Aorta (tissue), 5 donors: ENCODE results near the gene TP53. TPM values are rescaled to one million over a fixed set of nuclear protein-coding genes. Genes with fewer than 3 reads are reported as not detected.

Source experiments
- ATAC-seq: fragments of 200-7000 bp; cut with Tn5 transposase; one replicate; pipeline ENCODE4 v1.9.1; 2022; ENCODE audit warnings: moderate library complexity; ENCODE audit not compliant: low FRiP score
- DNase-seq, 2 donors: peaks; one replicate each; pipeline ENCODE4 v3.0.0-alpha.2; 2020
- H3K27ac ChIP-seq, 2 donors: one replicate each; pipeline ENCODE4 v1.5.1; 2013; ENCODE audit warnings: low read length in 2 of 2, mild to moderate bottlenecking in 2 of 2, moderate library complexity in 2 of 2, control low read depth in 1 of 2, inconsistent platforms in 1 of 2, low read depth in 1 of 2
- H3K27me3 ChIP-seq, 2 donors: one replicate each; pipeline ENCODE4 v1.6.1; 2013; ENCODE audit warnings: control low read depth in 1 of 2, low read length in 1 of 2, mild to moderate bottlenecking in 1 of 2, moderate library complexity in 1 of 2; ENCODE audit not compliant: insufficient read depth in 2 of 2, control insufficient read depth in 1 of 2
- H3K36me3 ChIP-seq, 2 donors: one replicate each; pipeline ENCODE4 v1.6.1; 2013; ENCODE audit warnings: control low read depth in 1 of 2, low read length in 1 of 2, mild to moderate bottlenecking in 1 of 2; ENCODE audit not compliant: insufficient read depth in 2 of 2, control insufficient read depth in 1 of 2
- H3K4me1 ChIP-seq, 2 donors: one replicate each; pipeline ENCODE4 v1.6.1; 2013; ENCODE audit warnings: low read length in 2 of 2, control low read depth in 1 of 2, mild to moderate bottlenecking in 1 of 2, moderate library complexity in 1 of 2; ENCODE audit not compliant: insufficient read depth in 2 of 2, control insufficient read depth in 1 of 2
- H3K4me3 ChIP-seq, 2 donors: one replicate each; pipeline ENCODE4 v1.5.1; 2013; ENCODE audit warnings: low read length in 2 of 2, control low read depth in 1 of 2, mild to moderate bottlenecking in 1 of 2
- H3K9me3 ChIP-seq: one replicate; pipeline ENCODE4 v1.6.1; 2013; ENCODE audit warnings: mild to moderate bottlenecking, low read length; ENCODE audit not compliant: control insufficient read depth
- WGBS, 2 donors: extraction: QIAGEN DNeasy Blood & Tissue Kit; methylation state at CpG; one replicate each; pipeline ENCODE4 v1.1.7; 2013; 5-methylcytosine and 5-hydroxymethylcytosine counted together
- intact Hi-C, 2 donors: fragments of 100-400 bp; cut with DNase I; formaldehyde crosslinking; loops; one replicate each; pipeline versions ENCODE4 v1.14.2 to v1.15.0; 2022
- polyA plus RNA-seq, 2 donors: library from polyadenylated mRNA; stranded (reverse); fragments of 200-250 nt; gene quantifications; one replicate each; pipeline ENCODE4 v1.2.3, GENCODE V29; 2013
- total RNA-seq, 2 donors: library from RNA; stranded (reverse); fragmentation: NEBNext Ultra II Directional; extraction: Animal tissue kit (Norgen Biotek cat#: 25700); gene quantifications; one replicate each; pipeline ENCODE4 v1.2.1, GENCODE V29; 2021
- donor health status: healthy with polysubstance abuse.
- donor health status: Bipolar disorder and iron deficiency.
- donor health status: DM: no; HTN: no; CAD: no.
- donor health status: DM: no; HTN: no; CAD: no.
- donor health status: DM: yes; HTN: yes; CAD: no.

Gene TP53
- total and polyA plus RNA-seq, 4 donors = 9.5 to 45.3 (median 18.5) TPM

DNA sequence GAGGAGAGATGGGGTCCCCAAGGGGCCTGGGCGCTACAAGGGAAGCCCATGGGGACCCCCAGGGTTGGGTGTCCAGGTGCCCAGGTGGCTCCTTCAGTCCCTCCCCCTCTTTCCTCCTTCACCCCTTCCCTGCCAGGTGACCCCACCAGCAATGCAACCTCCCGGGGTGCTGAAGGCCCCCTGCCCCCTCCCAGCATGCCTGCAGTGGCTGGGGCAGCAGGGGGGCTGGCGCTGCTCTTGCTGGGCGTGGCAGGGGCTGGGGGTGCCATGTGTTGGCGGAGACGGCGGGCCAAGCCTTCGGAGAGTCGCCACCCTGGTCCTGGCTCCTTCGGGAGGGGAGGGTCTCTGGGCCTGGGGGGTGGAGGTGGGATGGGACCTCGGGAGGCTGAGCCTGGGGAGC lies 21.7 kb upstream of the TP53 start:
- peak in 1 of 2 donors; percentile 67 for DNase-seq
- no peak for ATAC-seq
- H3K27ac ChIP-seq = no peak overlapping the region
- no peak overlapping the region for H3K4me3 ChIP-seq
- no peaks in the 10 kb centered on the region for H3K27me3 ChIP-seq
- WGBS, 2 donors = 82 to 92% methylated on average over 3 to 11 of the region's 11 CpGs
- no peaks in the 10 kb centered on the region for H3K4me1 ChIP-seq
- no peaks in the 10 kb centered on the region for H3K9me3 ChIP-seq
- intact Hi-C loops = no loop called here
- H3K36me3 ChIP-seq = no peaks in the 10 kb centered on the region

DNA sequence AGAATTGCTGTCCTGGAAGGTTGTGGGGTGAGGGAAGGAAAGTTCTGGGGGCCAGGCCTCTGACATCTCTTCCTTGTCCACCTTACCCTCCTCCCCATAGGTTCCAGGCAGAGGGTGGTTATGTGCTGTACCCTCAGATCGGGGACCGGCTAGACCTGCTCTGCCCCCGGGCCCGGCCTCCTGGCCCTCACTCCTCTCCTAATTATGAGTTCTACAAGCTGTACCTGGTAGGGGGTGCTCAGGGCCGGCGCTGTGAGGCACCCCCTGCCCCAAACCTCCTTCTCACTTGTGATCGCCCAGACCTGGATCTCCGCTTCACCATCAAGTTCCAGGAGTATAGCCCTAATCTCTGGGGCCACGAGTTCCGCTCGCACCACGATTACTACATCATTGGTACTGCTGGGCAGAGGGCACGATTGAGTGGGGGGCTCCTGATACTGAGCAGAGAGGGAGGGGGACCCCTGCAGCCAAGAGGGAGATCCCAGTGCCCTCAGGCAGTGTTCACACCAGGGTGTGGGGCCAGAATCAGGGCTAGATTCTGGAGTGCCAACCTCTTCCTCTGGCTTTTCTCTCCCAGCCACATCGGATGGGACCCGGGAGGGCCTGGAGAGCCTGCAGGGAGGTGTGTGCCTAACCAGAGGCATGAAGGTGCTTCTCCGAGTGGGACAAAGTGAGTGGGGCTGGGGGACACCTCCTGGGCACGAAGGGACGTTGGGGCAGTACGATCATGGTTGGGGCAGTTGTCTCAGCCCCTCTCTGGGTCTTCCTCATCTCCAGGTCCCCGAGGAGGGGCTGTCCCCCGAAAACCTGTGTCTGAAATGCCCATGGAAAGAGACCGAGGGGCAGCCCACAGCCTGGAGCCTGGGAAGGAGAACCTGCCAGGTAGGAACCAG lies 20.8 kb upstream of the TP53 start:
- Histone ChIP-seq H3K36me3 (no peaks in the 10 kb centered on the region), H3K4me1 (no peaks in the 10 kb centered on the region), H3K4me3 (no peak overlapping the region), H3K27me3 (no peaks in the 10 kb centered on the region), H3K9me3 (no peaks in the 10 kb centered on the region), H3K27ac (no peak overlapping the region)
- DNase-seq (peak in 1 of 2 donors; percentile 71), ATAC-seq (no peak)
- intact Hi-C loops = no loop called here
- 87% methylated on average over 22 of the region's 22 CpGs for WGBS, 2 donors

DNA sequence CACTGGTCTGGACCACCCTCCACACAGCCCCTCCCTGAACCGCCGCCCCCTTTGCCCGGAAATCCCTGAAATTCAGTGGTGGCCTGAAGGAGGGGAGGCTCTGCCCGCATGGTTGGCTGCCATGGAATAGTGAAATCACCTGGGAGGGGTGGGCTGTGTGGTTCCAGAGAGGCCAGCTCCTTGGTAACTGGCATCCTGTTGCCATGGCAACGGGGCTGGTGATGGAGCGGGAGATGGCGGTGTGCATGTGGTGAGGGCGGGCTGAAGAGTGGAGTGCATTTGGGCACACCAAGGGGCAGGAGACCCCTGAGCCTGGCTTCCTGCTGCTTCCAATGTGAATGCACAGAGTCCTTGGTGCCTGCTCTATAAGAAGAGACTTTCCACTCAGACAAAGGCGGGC lies 20.2 kb upstream of the TP53 start:
- intact Hi-C loops = no loop called here
- Histone ChIP-seq H3K9me3 (no peaks in the 10 kb centered on the region), H3K27me3 (no peaks in the 10 kb centered on the region), H3K36me3 (no peaks in the 10 kb centered on the region), H3K4me1 (no peaks in the 10 kb centered on the region), H3K4me3 (no peak overlapping the region), H3K27ac (no peak overlapping the region)
- peak; percentile 28 to 47 for DNase-seq
- ATAC-seq = no peak
- 84% methylated on average over 9 of the region's 9 CpGs for WGBS, 2 donors

DNA sequence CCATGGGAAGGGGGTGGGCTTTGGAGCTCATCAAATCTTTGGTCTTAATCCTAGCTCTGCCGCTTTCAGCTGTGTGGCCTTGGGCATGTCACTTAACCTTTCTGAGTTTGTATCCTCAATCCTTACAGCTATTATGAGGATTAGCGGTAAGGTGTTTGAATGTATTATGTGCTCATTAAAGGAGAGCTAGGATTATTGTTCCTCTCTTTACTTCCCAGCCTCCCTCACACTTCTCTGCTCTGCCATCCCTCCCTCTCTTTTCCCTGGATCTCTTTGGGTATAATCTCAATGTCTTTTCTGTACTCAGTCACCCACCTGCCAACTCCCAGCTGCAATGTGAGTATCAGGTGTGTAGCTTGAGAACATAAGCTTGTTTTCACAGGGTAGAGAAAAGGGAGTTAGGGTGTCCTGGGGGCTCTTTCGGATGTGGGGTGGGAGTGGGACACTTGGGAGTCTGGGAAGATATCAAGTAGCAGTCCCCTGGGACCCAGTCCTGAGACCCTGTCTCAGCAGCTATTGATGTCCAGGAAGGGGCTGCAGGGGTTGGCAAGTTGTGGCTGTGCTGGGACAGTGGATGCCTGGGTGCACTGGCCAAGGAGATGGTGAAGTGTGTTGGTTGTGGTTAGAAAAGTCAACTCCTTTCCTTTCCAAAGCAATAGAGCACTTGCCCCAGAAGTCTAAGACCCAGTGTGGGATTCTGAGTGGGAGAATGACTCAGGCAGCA lies 19.5 kb upstream of the TP53 start:
- Histone ChIP-seq H3K27me3 (no peaks in the 10 kb centered on the region), H3K36me3 (peaks cover 0 to under 1% of the 10 kb centered on the region in 2 donors), H3K9me3 (no peaks in the 10 kb centered on the region), H3K4me3 (no peak overlapping the region), H3K27ac (no peak overlapping the region), H3K4me1 (no peaks in the 10 kb centered on the region)
- 92 to 97% methylated on average over 3 of the region's 3 CpGs for WGBS, 2 donors
- intact Hi-C loops = no loop called here
- peak; percentile 19 to 28 for DNase-seq
- no peak for ATAC-seq

DNA sequence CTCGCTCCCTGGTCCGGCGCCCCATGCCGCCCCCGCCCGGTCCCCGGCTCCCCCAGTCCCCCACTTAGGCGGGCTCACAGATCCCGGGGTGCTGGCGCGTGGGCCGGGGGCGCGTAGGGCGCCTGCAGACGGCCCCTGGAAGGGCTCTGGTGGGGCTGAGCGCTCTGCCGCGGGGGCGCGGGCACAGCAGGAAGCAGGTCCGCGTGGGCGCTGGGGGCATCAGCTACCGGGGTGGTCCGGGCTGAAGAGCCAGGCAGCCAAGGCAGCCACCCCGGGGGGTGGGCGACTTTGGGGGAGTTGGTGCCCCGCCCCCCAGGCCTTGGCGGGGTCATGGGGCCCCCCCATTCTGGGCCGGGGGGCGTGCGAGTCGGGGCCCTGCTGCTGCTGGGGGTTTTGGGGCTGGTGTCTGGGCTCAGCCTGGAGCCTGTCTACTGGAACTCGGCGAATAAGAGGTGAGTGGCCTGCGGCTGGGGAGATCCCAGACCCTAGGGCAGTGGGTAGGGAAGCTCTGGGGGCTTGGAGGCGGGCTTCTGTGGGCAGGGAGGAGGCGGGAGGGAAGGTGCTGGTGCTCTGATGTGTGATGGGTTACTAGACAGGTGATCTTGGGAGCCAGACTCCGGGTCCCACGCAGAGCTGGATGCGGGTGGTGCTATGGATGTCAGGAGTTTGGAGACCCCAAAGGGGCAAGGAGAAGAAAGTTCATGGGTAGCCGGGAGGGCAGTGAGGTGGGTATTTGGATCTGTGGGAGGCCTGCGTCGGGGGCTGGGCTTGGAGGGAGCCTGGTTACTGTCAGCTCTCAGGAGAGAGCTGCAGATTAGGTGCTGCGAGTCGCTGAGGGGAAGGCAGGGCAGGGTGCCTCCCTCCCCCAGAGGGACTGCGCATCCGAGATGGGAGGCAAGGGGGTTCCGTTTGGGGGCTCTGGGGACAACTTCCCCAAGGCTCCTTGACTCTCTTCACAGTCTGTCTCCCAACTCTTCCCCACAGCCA lies 18.3 kb upstream of the TP53 start:
- H3K27me3 ChIP-seq = no peaks in the 10 kb centered on the region
- H3K4me3 ChIP-seq = no peak overlapping the region
- WGBS, 2 donors = 8 to 11% methylated on average over 45 to 50 of the region's 50 CpGs
- no peak for ATAC-seq
- peak in 1 of 2 donors; percentile 45 for DNase-seq
- intact Hi-C loops = no loop called here
- no peak overlapping the region for H3K27ac ChIP-seq
- H3K9me3 ChIP-seq = no peaks in the 10 kb centered on the region
- H3K4me1 ChIP-seq = no peaks in the 10 kb centered on the region
- peaks cover 0 to 5% of the 10 kb centered on the region in 2 donors for H3K36me3 ChIP-seq

DNA sequence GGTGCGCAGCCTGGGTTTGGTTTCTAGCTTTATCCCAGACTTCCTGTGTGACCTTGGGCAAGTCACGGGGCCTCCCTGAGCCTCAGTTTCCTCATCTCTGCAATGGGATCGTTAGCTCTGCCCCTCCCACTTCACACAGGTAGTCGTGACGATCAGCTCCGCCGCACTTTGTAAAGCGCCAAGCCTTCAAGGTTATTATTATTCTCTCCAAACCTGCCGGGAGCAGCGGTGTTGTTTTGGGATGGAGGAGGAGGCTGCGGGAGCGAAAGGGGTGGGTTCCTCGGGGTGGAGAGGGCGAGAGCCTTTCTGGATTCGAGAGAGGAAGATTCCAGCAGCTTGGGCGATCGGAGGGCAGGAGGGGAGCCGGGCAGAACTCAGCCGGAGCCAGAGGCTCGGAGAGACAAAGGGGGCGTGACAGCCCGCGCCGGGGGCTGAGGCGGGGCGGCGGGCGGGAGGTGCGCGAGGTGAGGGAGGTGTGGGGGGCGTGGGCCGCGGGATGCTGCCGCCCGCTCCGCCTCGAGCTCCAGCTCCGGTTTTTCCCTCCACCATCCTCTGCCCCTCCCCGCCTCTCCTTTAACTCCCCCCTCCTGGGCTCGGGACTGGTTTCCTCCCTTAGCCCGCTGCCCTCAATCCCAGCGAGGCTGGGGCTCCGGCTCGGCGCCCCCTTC lies 17.4 kb upstream of the TP53 start, which contains the start of gene EFNB3:
Gene EFNB3, plus strand, starts transcription at position 602 of the 668 bp plus-strand sequence. CDS start 397 bp downstream, outside the sequence.
- H3K9me3 ChIP-seq = no peaks in the 10 kb centered on the region
- WGBS, 2 donors = 0 to 1% methylated on average over 32 to 45 of the region's 45 CpGs
- no peak within 1 kb of the TSS for H3K27ac ChIP-seq
- DNase-seq = peak in 1 of 2 donors; percentile 42
- H3K4me1 ChIP-seq = no peaks in the 10 kb centered on the region
- H3K4me3 ChIP-seq = no peak within 1 kb of the TSS
- H3K36me3 ChIP-seq = peaks cover 0 to 5% of the 10 kb centered on the region in 2 donors
- peak; percentile 34 for ATAC-seq
- intact Hi-C loops = no loop called here
- H3K27me3 ChIP-seq = no peaks in the 10 kb centered on the region

DNA sequence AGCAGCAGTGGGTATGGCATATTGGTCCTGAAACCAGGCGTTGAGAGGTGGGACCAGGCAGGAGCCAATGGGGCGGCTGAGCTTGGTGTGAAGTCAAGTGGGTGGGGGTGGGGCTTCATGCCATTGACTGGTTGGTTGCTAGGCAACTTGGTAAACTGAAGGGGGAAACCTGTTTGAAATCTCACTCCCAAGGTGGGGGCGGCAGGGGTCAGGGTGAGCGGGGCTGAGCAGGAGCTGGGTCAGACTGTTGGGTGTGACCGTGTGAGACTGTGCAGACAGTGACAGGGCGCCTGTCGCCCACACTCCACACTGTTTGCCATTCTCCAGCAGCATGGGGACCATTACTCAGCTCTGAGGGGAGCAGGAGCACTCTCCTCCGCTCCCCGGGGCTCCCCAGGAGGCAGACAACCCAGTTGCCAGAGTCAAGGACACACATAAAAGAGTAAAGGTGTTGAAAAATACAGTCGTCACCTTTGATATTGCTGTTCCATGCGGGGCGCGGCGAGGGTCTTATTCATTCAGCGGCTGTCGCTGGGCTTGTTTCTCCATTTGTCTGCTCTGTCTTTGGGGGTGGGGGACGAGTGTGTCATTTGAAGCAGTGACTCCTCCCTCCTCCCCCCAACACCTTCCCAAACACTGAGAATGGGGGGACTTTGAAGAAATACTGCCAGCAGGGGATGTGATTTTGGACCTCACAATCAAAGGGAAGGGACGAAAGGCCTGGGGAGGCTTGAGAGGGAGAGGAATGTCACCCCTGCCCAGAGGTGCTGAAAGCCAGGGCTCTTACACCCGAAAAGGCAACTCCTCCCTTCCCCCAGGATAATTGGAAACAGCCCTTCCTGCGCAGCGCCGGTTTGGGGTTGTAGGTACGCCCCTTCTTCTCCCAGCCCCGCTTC lies 16.5 kb upstream of the TP53 start:
- Histone ChIP-seq H3K27ac (no peak overlapping the region), H3K4me3 (no peak overlapping the region), H3K36me3 (peaks cover 0 to 5% of the 10 kb centered on the region in 2 donors), H3K9me3 (no peaks in the 10 kb centered on the region), H3K4me1 (no peaks in the 10 kb centered on the region), H3K27me3 (no peaks in the 10 kb centered on the region)
- intact Hi-C loops = no loop called here
- 20 to 24% methylated on average over 24 of the region's 24 CpGs for WGBS, 2 donors
- DNase-seq (peak in 1 of 2 donors; percentile 38), ATAC-seq (peak; percentile 8)
